Neuronal stem cell (in vitro differentiated cells): ENCODE results near the gene AAR2.

Source experiments
- DNase-seq: peaks from one replicate; pipeline ENCODE4 v3.0.0-alpha.2; 2013; ENCODE audit warnings: low spot score
- H2AFZ ChIP-seq: one replicate; pipeline ENCODE4 v1.6.1; 2013; ENCODE audit warnings: mild to moderate bottlenecking, low read length, inconsistent platforms
- H2AK5ac ChIP-seq: 2 replicates; pipeline ENCODE4 v1.6.1; 2013; ENCODE audit warnings: low read depth, mild to moderate bottlenecking, inconsistent platforms, low read length, moderate library complexity, mixed read lengths
- H2BK120ac ChIP-seq: 2 replicates; pipeline ENCODE4 v1.6.1; 2013; ENCODE audit warnings: low read depth, mild to moderate bottlenecking, inconsistent platforms, low read length, moderate library complexity, mixed read lengths
- H2BK12ac ChIP-seq: one replicate; pipeline ENCODE4 v1.6.1; 2013; ENCODE audit warnings: low read length, inconsistent platforms
- H2BK15ac ChIP-seq: 2 replicates; pipeline ENCODE4 v1.6.1; 2013; ENCODE audit warnings: mild to moderate bottlenecking, low read length, inconsistent platforms, mixed read lengths
- H2BK5ac ChIP-seq: one replicate; pipeline ENCODE4 v1.6.1; 2013; ENCODE audit warnings: inconsistent platforms, mild to moderate bottlenecking, low read length, moderate library complexity
- H3K14ac ChIP-seq: one replicate; pipeline ENCODE4 v1.6.1; 2013; ENCODE audit warnings: low read length, inconsistent platforms
- H3K18ac ChIP-seq: 2 replicates; pipeline ENCODE4 v1.6.1; 2013; ENCODE audit warnings: low read length, inconsistent platforms
- H3K23ac ChIP-seq: 2 replicates; pipeline ENCODE4 v1.6.1; 2013; ENCODE audit warnings: low read depth, mild to moderate bottlenecking, mixed read lengths, low read length, inconsistent platforms; ENCODE audit not compliant: poor library complexity
- H3K27ac ChIP-seq: replicated peaks from 3 replicates; pipeline ENCODE4 v1.5.1; 2013; ENCODE audit warnings: low read length, inconsistent platforms
- H3K27me3 ChIP-seq, 3 experiments: 2 replicates each; pipeline ENCODE4 v1.6.1; 2013; ENCODE audit warnings: low read length in 3 of 3, mild to moderate bottlenecking in 2 of 3, inconsistent platforms in 1 of 3, low read depth in 1 of 3, mixed read lengths in 1 of 3, moderate library complexity in 1 of 3; ENCODE audit not compliant: control insufficient read depth in 3 of 3, insufficient read depth in 3 of 3
- H3K36me3 ChIP-seq, 2 donors: replicated peaks in 1 of 2; 2 replicates each; pipeline ENCODE4 v1.6.1; 2013; ENCODE audit warnings: low read length in 2 of 2; ENCODE audit not compliant: control insufficient read depth in 2 of 2, insufficient read depth in 2 of 2
- H3K4ac ChIP-seq: 2 replicates; pipeline ENCODE4 v1.6.1; 2013; ENCODE audit warnings: inconsistent platforms, mild to moderate bottlenecking, low read length, moderate library complexity
- H3K4me1 ChIP-seq, 2 donors: 1 replicate in 1 of 2; 2 replicates in 1 of 2; pipeline ENCODE4 v1.6.1; 2013; ENCODE audit warnings: low read length in 2 of 2, low read depth in 1 of 2; ENCODE audit not compliant: control insufficient read depth in 2 of 2, insufficient read depth in 1 of 2
- H3K4me2 ChIP-seq: one replicate; pipeline ENCODE4 v1.6.1; 2013; ENCODE audit warnings: mild to moderate bottlenecking, low read length, inconsistent platforms; ENCODE audit not compliant: insufficient read depth, poor library complexity, severe bottlenecking
- H3K4me3 ChIP-seq, 2 donors: 2 replicates each; pipeline ENCODE4 v1.5.1; 2013; ENCODE audit warnings: low read length in 2 of 2, mild to moderate bottlenecking in 2 of 2, inconsistent platforms in 1 of 2, moderate library complexity in 1 of 2
- H3K79me1 ChIP-seq: one replicate; pipeline ENCODE4 v1.6.1; 2013; ENCODE audit warnings: low read depth, mild to moderate bottlenecking, inconsistent platforms, low read length, moderate library complexity
- H3K9ac ChIP-seq: one replicate; pipeline ENCODE4 v1.6.1; 2013; ENCODE audit warnings: mild to moderate bottlenecking, low read depth, low read length, inconsistent platforms; ENCODE audit not compliant: poor library complexity
- H3K9me3 ChIP-seq, 2 donors: replicated peaks in 1 of 2; 2 replicates each; pipeline versions ENCODE3 to v1.6.1; 2013; ENCODE audit warnings: low read length in 2 of 2, mild to moderate bottlenecking in 2 of 2, inconsistent platforms in 1 of 2, low read depth in 1 of 2, mixed read lengths in 1 of 2, moderate library complexity in 1 of 2; ENCODE audit not compliant: control insufficient read depth in 2 of 2, insufficient read depth in 1 of 2
- H4K8ac ChIP-seq: one replicate; pipeline ENCODE4 v1.6.1; 2013; ENCODE audit warnings: low read depth, mild to moderate bottlenecking, inconsistent platforms, low read length, moderate library complexity
- H4K91ac ChIP-seq: one replicate; pipeline ENCODE4 v1.6.1; 2013; ENCODE audit warnings: low read length, low read depth, mild to moderate bottlenecking, inconsistent platforms; ENCODE audit not compliant: poor library complexity
- WGBS, 2 donors: extraction: QIAGEN DNeasy Blood & Tissue Kit; methylation state at CpG; one replicate each; pipeline ENCODE4 v1.1.7; 2013; ENCODE audit warnings: missing lambda C conversion rate in 2 of 2, mixed read lengths in 1 of 2; ENCODE audit not compliant: insufficient read length in 2 of 2, insufficient replicate concordance in 1 of 2; ENCODE audit errors: extremely low coverage in 2 of 2; 5-methylcytosine and 5-hydroxymethylcytosine counted together

Gene AAR2

GRCh38 chr20:36254076-36254475 lies 17.8 kb downstream of the AAR2 start:
- no peak overlapping the region for H3K4me3 ChIP-seq
- WGBS, 2 donors: no CpG with 5 or more reads among the region's 2 CpGs
- H3K4me1 ChIP-seq: peaks cover 0 to 10% of the 10 kb centered on the region in 2 donors
- H4K8ac ChIP-seq: no peak overlapping the region
- H2AFZ ChIP-seq: no peak overlapping the region
- H3K23ac ChIP-seq: no peak overlapping the region
- H3K4ac ChIP-seq: no peak overlapping the region
- no peak overlapping the region for H2BK120ac ChIP-seq
- H3K9ac ChIP-seq: no peak overlapping the region
- no peak overlapping the region for H2BK5ac ChIP-seq
- no peak for DNase-seq
- H2BK12ac ChIP-seq: no peak overlapping the region
- no peak overlapping the region for H3K27ac ChIP-seq
- H3K14ac ChIP-seq: no peak overlapping the region
- no peak overlapping the region for H3K4me2 ChIP-seq
- no peak overlapping the region for H4K91ac ChIP-seq
- no peaks in the 10 kb centered on the region for H3K27me3 ChIP-seq
- no peak overlapping the region for H2BK15ac ChIP-seq
- H3K36me3 ChIP-seq: peaks cover 15 to 79% of the 10 kb centered on the region in 2 donors
- no peak overlapping the region for H2AK5ac ChIP-seq
- no peak overlapping the region for H3K18ac ChIP-seq
- H3K79me1 ChIP-seq: no peaks in the 10 kb centered on the region
- no peaks in the 10 kb centered on the region for H3K9me3 ChIP-seq

GRCh38 chr20:36255445-36255844 lies 19.2 kb downstream of the AAR2 start:
- no peak overlapping the region for H2BK15ac ChIP-seq
- no peak overlapping the region for H3K4me3 ChIP-seq
- no peak overlapping the region for H3K23ac ChIP-seq
- H2AFZ ChIP-seq: no peak overlapping the region
- H2BK5ac ChIP-seq: no peak overlapping the region
- H3K27me3 ChIP-seq: no peaks in the 10 kb centered on the region
- peaks cover 15 to 65% of the 10 kb centered on the region in 2 donors for H3K36me3 ChIP-seq
- H3K4me1 ChIP-seq: peaks cover 0 to 17% of the 10 kb centered on the region in 2 donors
- H3K4ac ChIP-seq: no peak overlapping the region
- no peak overlapping the region for H3K18ac ChIP-seq
- no peak overlapping the region for H3K4me2 ChIP-seq
- no peaks in the 10 kb centered on the region for H3K79me1 ChIP-seq
- no CpG with 5 or more reads among the region's 12 CpGs for WGBS, 2 donors
- H3K14ac ChIP-seq: no peak overlapping the region
- no peak for DNase-seq
- H2AK5ac ChIP-seq: no peak overlapping the region
- H3K9me3 ChIP-seq: no peaks in the 10 kb centered on the region
- H2BK120ac ChIP-seq: no peak overlapping the region
- no peak overlapping the region for H2BK12ac ChIP-seq
- no peak overlapping the region for H4K8ac ChIP-seq
- no peak overlapping the region for H4K91ac ChIP-seq
- H3K9ac ChIP-seq: no peak overlapping the region
- no peak overlapping the region for H3K27ac ChIP-seq

- Histone ChIP-seq H2BK5ac (no peak overlapping the region), H3K4me2 (no peak overlapping the region), H2AFZ (no peak overlapping the region), H3K14ac (no peak overlapping the region), H2BK15ac (no peak overlapping the region), H3K9ac (no peak overlapping the region), H3K27me3 (no peaks in the 10 kb centered on the region), H2BK120ac (no peak overlapping the region), H3K36me3 (peaks cover 15 to 29% of the 10 kb centered on the region in 2 donors), H3K4me3 (no peak overlapping the region), H2BK12ac (no peak overlapping the region), H3K27ac (no peak overlapping the region), H3K23ac (no peak overlapping the region), H2AK5ac (no peak overlapping the region), H3K4ac (no peak overlapping the region), H3K18ac (no peak overlapping the region), H4K91ac (no peak overlapping the region), H4K8ac (no peak overlapping the region), H3K9me3 (no peaks in the 10 kb centered on the region), H3K4me1 (peaks cover 0 to 8% of the 10 kb centered on the region in 2 donors), H3K79me1 (no peaks in the 10 kb centered on the region)
- no CpG with 5 or more reads among the region's 16 CpGs for WGBS, 2 donors
- DNase-seq: no peak
Observed at GRCh38 chr20:36259177-36260061, 23.1 kb downstream of the AAR2 start.

- WGBS, 2 donors: no CpG with 5 or more reads among the region's 7 CpGs
- DNase-seq: no peak
Observed at GRCh38 chr20:36260316-36260715, 24.0 kb downstream of the AAR2 start.

More at GRCh38 chr20:36260316-36260715, 24.0 kb downstream of the AAR2 start:
- no peak overlapping the region for H2AFZ ChIP-seq
- H3K4ac ChIP-seq: no peak overlapping the region
- no peak overlapping the region for H3K9ac ChIP-seq
- H3K9me3 ChIP-seq: no peaks in the 10 kb centered on the region
- H4K91ac ChIP-seq: no peak overlapping the region
- H3K4me3 ChIP-seq: no peak overlapping the region
- H2BK15ac ChIP-seq: no peak overlapping the region
- no peak overlapping the region for H4K8ac ChIP-seq
- H3K14ac ChIP-seq: no peak overlapping the region
- peak overlapping the region; percentile 7 for H2BK12ac ChIP-seq
- H3K4me2 ChIP-seq: no peak overlapping the region
- H2BK5ac ChIP-seq: no peak overlapping the region
- H3K4me1 ChIP-seq: peaks cover 0 to 8% of the 10 kb centered on the region in 2 donors
- no peaks in the 10 kb centered on the region for H3K27me3 ChIP-seq
- no peak overlapping the region for H3K27ac ChIP-seq
- H3K36me3 ChIP-seq: peaks cover 15 to 21% of the 10 kb centered on the region in 2 donors
- no peaks in the 10 kb centered on the region for H3K79me1 ChIP-seq
- no peak overlapping the region for H2BK120ac ChIP-seq
- no peak overlapping the region for H3K18ac ChIP-seq
- H2AK5ac ChIP-seq: no peak overlapping the region
- peak overlapping the region; percentile 6 for H3K23ac ChIP-seq
